Astrocyte (in vitro differentiated cells and primary cell): ENCODE measurements around the gene MPC1L. TPM values are rescaled to one million over a fixed set of nuclear protein-coding genes. Genes with fewer than 3 reads are reported as not detected.

ENCODE experiments used
- DNase-seq: peaks from one replicate; pipeline ENCODE4 v3.0.0-alpha.2; 2010; ENCODE audit warnings: low read depth
- FAIRE-seq: peaks from 2 replicates; lab custom pipeline; 2011; peaks lifted over from hg19 to GRCh38; lab: Jason Lieb, UNC
- H2AFZ ChIP-seq: 2 replicates; pipeline ENCODE4 v1.6.0; 2012; ENCODE audit warnings: low read depth, low read length, inconsistent platforms
- H3K27ac ChIP-seq: 2 replicates; pipeline ENCODE4 v1.5.1; 2011; ENCODE audit warnings: low read depth, low read length, inconsistent platforms
- H3K27me3 ChIP-seq: 2 replicates; pipeline ENCODE4 v1.6.0; 2011; ENCODE audit warnings: low read length, inconsistent platforms; ENCODE audit not compliant: insufficient read depth
- H3K36me3 ChIP-seq: 2 replicates; pipeline ENCODE4 v1.5.1; 2011; ENCODE audit warnings: low read length, inconsistent platforms; ENCODE audit not compliant: insufficient read depth
- H3K4me1 ChIP-seq: 2 replicates; pipeline ENCODE4 v1.5.1; 2011; ENCODE audit warnings: low read length, inconsistent platforms; ENCODE audit not compliant: insufficient read depth
- H3K4me2 ChIP-seq: 2 replicates; pipeline ENCODE4 v1.6.0; 2012; ENCODE audit warnings: low read length, inconsistent platforms
- H3K4me3 ChIP-seq: 2 replicates; pipeline ENCODE4 v1.5.1; 2011; ENCODE audit warnings: low read depth, mild to moderate bottlenecking, low read length, inconsistent platforms; ENCODE audit not compliant: insufficient read depth
- H3K79me2 ChIP-seq: 2 replicates; pipeline ENCODE4 v1.6.0; 2012; ENCODE audit warnings: mild to moderate bottlenecking, low read length, inconsistent platforms; ENCODE audit not compliant: insufficient read depth
- H3K9ac ChIP-seq: 2 replicates; pipeline ENCODE4 v1.6.0; 2012; ENCODE audit warnings: mild to moderate bottlenecking, low read length, inconsistent platforms
- H3K9me3 ChIP-seq: 2 replicates; pipeline ENCODE4 v1.5.1; 2012; ENCODE audit warnings: low read depth, mild to moderate bottlenecking, low read length, inconsistent platforms; ENCODE audit not compliant: insufficient read depth
- H4K20me1 ChIP-seq: 2 replicates; pipeline ENCODE4 v1.6.0; 2012; ENCODE audit warnings: low read length, inconsistent platforms; ENCODE audit not compliant: insufficient read depth
- H3K27ac Mint-ChIP-seq: one replicate; pipeline ENCODE4 v1.8.0; 2021; ENCODE audit warnings: mild to moderate bottlenecking, mixed read lengths; ENCODE audit not compliant: unreplicated experiment
- H3K27me3 Mint-ChIP-seq: one replicate; pipeline ENCODE4 v1.8.0; 2021; ENCODE audit warnings: low read depth, mixed read lengths; ENCODE audit not compliant: unreplicated experiment
- H3K36me3 Mint-ChIP-seq: one replicate; pipeline ENCODE4 v1.8.0; 2021; ENCODE audit warnings: low read depth, mixed read lengths; ENCODE audit not compliant: unreplicated experiment
- H3K4me1 Mint-ChIP-seq: one replicate; pipeline ENCODE4 v1.8.0; 2021; ENCODE audit warnings: low read depth, mixed read lengths; ENCODE audit not compliant: unreplicated experiment
- H3K4me3 Mint-ChIP-seq: one replicate; pipeline ENCODE4 v1.8.0; 2021; ENCODE audit warnings: mild to moderate bottlenecking, moderate library complexity, mixed read lengths; ENCODE audit not compliant: unreplicated experiment
- H3K9me3 Mint-ChIP-seq: one replicate; pipeline ENCODE4 v1.8.0; 2021; ENCODE audit warnings: mild to moderate bottlenecking, mixed read lengths; ENCODE audit not compliant: unreplicated experiment
- EZH2 ChIP-seq: IDR thresholded peaks from 2 replicates; pipeline ENCODE4 v1.6.1; 2012; ENCODE audit warnings: mild to moderate bottlenecking, low read length, inconsistent platforms; ENCODE audit not compliant: insufficient read depth
- total RNA-seq: library from RNA; stranded (reverse); gene quantifications from 2 replicates; pipeline ENCODE4 v1.2.1, GENCODE V29; 2021
- TF ChIP-seq, protein P1 (sequence below): IDR thresholded peaks from 2 replicates; pipeline ENCODE4 v1.5.1; 2011; ENCODE audit warnings: low read depth, mild to moderate bottlenecking, inconsistent platforms, low read length, moderate library complexity; ENCODE audit not compliant: insufficient read depth

Gene MPC1L
- total RNA-seq, 1 donor from 2014 or later: not detected

DNA sequence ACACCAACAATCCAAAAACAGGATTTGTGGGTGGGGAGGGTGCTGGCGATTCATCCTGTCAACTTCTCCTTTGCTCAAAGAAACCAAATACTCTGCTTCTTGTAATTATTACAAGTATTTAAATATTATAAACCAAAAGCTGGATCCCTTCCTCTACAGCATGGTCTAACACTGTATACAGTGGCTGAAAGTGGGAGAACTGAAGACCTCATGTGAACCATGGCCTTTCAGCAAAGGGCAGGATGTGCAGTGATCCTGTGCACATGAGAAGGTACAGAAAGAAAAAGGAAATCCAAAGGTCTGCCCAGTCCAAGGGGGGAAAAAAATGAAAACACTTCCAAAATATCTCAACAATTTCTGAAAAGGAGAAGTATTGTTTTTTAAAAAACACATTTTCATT lies 29.4 kb downstream of the MPC1L start:
- Histone ChIP-seq H3K4me2 (no peak overlapping the region), H3K4me3 (no peak overlapping the region), H3K27ac (no peak overlapping the region), H3K36me3 (peaks cover 15% of the 10 kb centered on the region), H3K9me3 (no peaks in the 10 kb centered on the region), H3K9ac (no peak overlapping the region), H4K20me1 (no peaks in the 10 kb centered on the region), H3K27me3 (no peaks in the 10 kb centered on the region), H3K79me2 (no peaks in the 10 kb centered on the region), H2AFZ (no peak overlapping the region), H3K4me1 (no peaks in the 10 kb centered on the region)
- H3K36me3 Mint-ChIP-seq: peaks cover 2% of the 10 kb centered on the region
- FAIRE-seq: no peak
- no peak for DNase-seq
- TF ChIP-seq, protein P1, sequence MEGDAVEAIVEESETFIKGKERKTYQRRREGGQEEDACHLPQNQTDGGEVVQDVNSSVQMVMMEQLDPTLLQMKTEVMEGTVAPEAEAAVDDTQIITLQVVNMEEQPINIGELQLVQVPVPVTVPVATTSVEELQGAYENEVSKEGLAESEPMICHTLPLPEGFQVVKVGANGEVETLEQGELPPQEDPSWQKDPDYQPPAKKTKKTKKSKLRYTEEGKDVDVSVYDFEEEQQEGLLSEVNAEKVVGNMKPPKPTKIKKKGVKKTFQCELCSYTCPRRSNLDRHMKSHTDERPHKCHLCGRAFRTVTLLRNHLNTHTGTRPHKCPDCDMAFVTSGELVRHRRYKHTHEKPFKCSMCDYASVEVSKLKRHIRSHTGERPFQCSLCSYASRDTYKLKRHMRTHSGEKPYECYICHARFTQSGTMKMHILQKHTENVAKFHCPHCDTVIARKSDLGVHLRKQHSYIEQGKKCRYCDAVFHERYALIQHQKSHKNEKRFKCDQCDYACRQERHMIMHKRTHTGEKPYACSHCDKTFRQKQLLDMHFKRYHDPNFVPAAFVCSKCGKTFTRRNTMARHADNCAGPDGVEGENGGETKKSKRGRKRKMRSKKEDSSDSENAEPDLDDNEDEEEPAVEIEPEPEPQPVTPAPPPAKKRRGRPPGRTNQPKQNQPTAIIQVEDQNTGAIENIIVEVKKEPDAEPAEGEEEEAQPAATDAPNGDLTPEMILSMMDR: no peak
- no peak for TF ChIP-seq EZH2
- no peaks in the 10 kb centered on the region for H3K27me3 Mint-ChIP-seq
- H3K9me3 Mint-ChIP-seq: no peaks in the 10 kb centered on the region
- H3K27ac Mint-ChIP-seq: no peak overlapping the region
- H3K4me3 Mint-ChIP-seq: no peak overlapping the region
- no peaks in the 10 kb centered on the region for H3K4me1 Mint-ChIP-seq

GRCh38 chrX:40653535-40653934 lies 30.3 kb downstream of the MPC1L start:
- peaks cover 15% of the 10 kb centered on the region for H3K36me3 ChIP-seq
- FAIRE-seq: no peak
- no peaks in the 10 kb centered on the region for H4K20me1 ChIP-seq
- H3K27me3 ChIP-seq: no peaks in the 10 kb centered on the region
- H3K4me1 ChIP-seq: no peaks in the 10 kb centered on the region
- H3K9me3 ChIP-seq: no peaks in the 10 kb centered on the region
- no peak overlapping the region for H2AFZ ChIP-seq
- H3K4me3 ChIP-seq: no peak overlapping the region
- no peaks in the 10 kb centered on the region for H3K79me2 ChIP-seq
- Mint-ChIP-seq H3K36me3 (peaks cover 2% of the 10 kb centered on the region), H3K27ac (no peak overlapping the region), H3K9me3 (no peaks in the 10 kb centered on the region), H3K4me3 (no peak overlapping the region), H3K4me1 (no peaks in the 10 kb centered on the region), H3K27me3 (no peaks in the 10 kb centered on the region)
- no peak overlapping the region for H3K27ac ChIP-seq
- TF ChIP-seq EZH2: no peak
- TF ChIP-seq, protein P1: no peak
- DNase-seq: no peak
- H3K9ac ChIP-seq: no peak overlapping the region
- no peak overlapping the region for H3K4me2 ChIP-seq

- Mint-ChIP-seq H3K4me1 (no peaks in the 10 kb centered on the region), H3K36me3 (no peaks in the 10 kb centered on the region), H3K27ac (no peak overlapping the region), H3K9me3 (no peaks in the 10 kb centered on the region), H3K27me3 (no peaks in the 10 kb centered on the region), H3K4me3 (no peak overlapping the region)
- no peak for TF ChIP-seq EZH2
- TF ChIP-seq, protein P1: no peak
- Histone ChIP-seq H2AFZ (no peak overlapping the region), H4K20me1 (no peaks in the 10 kb centered on the region), H3K79me2 (no peaks in the 10 kb centered on the region), H3K27ac (no peak overlapping the region), H3K36me3 (peaks cover 14% of the 10 kb centered on the region), H3K9ac (no peak overlapping the region), H3K9me3 (no peaks in the 10 kb centered on the region), H3K4me2 (no peak overlapping the region), H3K4me1 (no peaks in the 10 kb centered on the region), H3K27me3 (no peaks in the 10 kb centered on the region), H3K4me3 (no peak overlapping the region)
- DNase-seq (no peak), FAIRE-seq (peak; percentile 29)
Observed at GRCh38 chrX:40660381-40660780, 37.2 kb downstream of the MPC1L start.
